ENCODE data around the gene NUTF2.
"Not testable (repeated sequence)": the region's sequence is repeated elsewhere in the genome, so short reads cannot be mapped to it uniquely, and the experiment has no call there.

NUTF2 gene

GRCh38 chr16:67846320-67847063 is at the start of gene NUTF2:
Gene NUTF2 (plus strand): TSS chr16:67846933. CDS start chr16:67865131, 18,198 bp downstream.
- DNase-seq: peak; percentile 94

- DNase-seq: no peak
These were observed 46.3 kb upstream of the NUTF2 start for GRCh38 chr16:67800338-67800926.

GRCh38 chr16:67801241-67801640 is 45.5 kb upstream of the NUTF2 start:
- DNase-seq: no peak

- peak; percentile 12 for DNase-seq
These were observed 44.9 kb upstream of the NUTF2 start for GRCh38 chr16:67801883-67802282.

GRCh38 chr16:67803894-67804293 is 42.8 kb upstream of the NUTF2 start:
- DNase-seq: no peak

- no peak for DNase-seq
These were observed 41.7 kb upstream of the NUTF2 start for GRCh38 chr16:67804853-67805542.

GRCh38 chr16:67805718-67806427 is 40.9 kb upstream of the NUTF2 start:
- no peak for DNase-seq

GRCh38 chr16:67806428-67807147 is 40.1 kb upstream of the NUTF2 start, which contains the start of the genes RANBP10 and TSNAXIP1:
Gene RANBP10 (minus strand): TSS chr16:67806560. CDS start chr16:67806536, 24 bp downstream.
Gene TSNAXIP1 (plus strand): TSS chr16:67806889. CDS start chr16:67807150, 261 bp downstream.
- DNase-seq: peak; percentile 91

GRCh38 chr16:67807148-67807682 is 39.5 kb upstream of the NUTF2 start:
- DNase-seq: no peak

- no peak for DNase-seq
These were observed 34.8 kb upstream of the NUTF2 start for GRCh38 chr16:67811899-67812298.

- DNase-seq: no peak
These were observed 32.2 kb upstream of the NUTF2 start for GRCh38 chr16:67814567-67814966.

GRCh38 chr16:67820608-67821259 is 26.0 kb upstream of the NUTF2 start:
- DNase-seq: no peak

- no peak for DNase-seq
These were observed 24.2 kb upstream of the NUTF2 start for GRCh38 chr16:67822511-67822910.

GRCh38 chr16:67825119-67825518 is 21.6 kb upstream of the NUTF2 start:
- DNase-seq: no peak

GRCh38 chr16:67825906-67826305 is 20.8 kb upstream of the NUTF2 start:
- DNase-seq: no peak

- no peak for DNase-seq
These were observed 18.1 kb upstream of the NUTF2 start for GRCh38 chr16:67828651-67829050.

- DNase-seq: no peak
These were observed 13.7 kb upstream of the NUTF2 start for GRCh38 chr16:67833030-67833414.

- peak; percentile 89 for DNase-seq
These were observed 13.1 kb upstream of the NUTF2 start for GRCh38 chr16:67833415-67834241.

GRCh38 chr16:67834242-67834614 is 12.5 kb upstream of the NUTF2 start:
- DNase-seq: no peak

GRCh38 chr16:67837190-67837589 is 9.5 kb upstream of the NUTF2 start:
- not testable (repeated sequence) for DNase-seq

GRCh38 chr16:67837811-67838210 is 8.9 kb upstream of the NUTF2 start:
- DNase-seq: no peak

Measured in activated T-cell treated with anti-CD3 and anti-CD28 coated beads for 4 hours (primary cell).